Activated CD4-positive, alpha-beta T cell treated with anti-CD3 and anti-CD28 coated beads for 48 hours (primary cell): ENCODE data around the gene DNAJC13.

Experiments used
- DNase-seq: peaks from one replicate; pipeline ENCODE4 v3.0.0-alpha.2; 2020

The DNAJC13 gene

DNA sequence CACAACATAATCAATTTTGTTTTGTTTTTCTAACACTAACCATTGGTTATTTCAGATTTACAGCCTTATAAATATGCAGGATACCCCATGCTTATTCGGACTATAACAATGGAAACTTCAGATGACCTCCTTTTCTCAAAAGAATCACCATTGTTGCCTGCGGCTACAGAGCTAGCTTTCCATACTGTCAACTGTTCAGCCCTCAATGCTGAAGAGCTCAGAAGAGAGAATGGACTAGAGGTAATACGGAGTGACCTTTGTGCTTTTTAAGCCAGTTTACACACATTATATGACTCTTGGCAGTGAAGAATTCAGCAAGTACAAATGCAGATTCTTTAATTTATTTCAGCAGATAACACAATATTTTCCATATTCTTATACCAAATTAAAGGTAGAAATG, 81.8 kb downstream of the DNAJC13 start:
- no peak for DNase-seq

DNA sequence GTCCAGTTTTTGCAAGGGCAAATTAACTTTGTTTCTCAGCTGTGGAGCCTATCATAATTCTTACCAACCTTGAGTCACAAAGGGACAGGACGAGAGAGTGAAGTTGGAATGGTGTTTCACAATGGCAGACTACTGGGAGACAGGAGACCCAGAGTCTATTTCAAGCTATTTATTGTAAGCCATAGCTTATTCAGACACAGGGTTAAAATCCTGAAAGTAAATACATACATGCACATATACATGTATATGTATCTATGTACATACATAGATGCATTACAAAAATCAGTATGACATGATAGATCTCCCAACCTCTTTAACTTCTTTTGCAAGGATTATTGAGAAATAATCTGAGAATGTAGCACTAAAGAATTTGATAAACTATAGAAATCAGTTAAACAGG, 86.3 kb downstream of the DNAJC13 start:
- DNase-seq: no peak

DNA sequence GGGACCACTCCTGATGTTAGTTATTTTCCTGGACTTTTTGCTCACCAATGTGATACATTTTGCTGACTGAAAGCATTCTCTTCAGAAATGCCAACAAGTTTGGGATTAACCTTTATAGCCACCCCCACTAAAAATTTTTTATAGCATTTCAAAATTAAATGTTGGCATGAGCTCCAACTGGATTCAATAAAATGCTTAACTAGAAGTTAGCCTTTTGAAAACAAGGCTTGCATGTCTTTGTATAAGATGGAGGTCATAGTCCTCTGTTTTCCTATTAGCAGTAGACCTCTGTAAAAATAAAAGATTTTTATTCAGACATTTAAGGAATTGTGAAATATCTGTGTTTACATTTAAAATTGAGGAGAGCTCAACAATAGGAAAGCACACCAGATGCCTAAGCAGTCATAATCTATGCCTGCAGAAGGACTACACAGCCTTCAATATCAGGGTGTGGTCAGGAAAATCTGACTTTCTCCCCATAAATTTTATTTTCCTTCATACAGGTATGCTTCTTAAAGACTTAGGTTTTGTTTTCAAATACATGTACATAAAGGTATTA, 87.2 kb downstream of the DNAJC13 start:
- DNase-seq: no peak

DNA sequence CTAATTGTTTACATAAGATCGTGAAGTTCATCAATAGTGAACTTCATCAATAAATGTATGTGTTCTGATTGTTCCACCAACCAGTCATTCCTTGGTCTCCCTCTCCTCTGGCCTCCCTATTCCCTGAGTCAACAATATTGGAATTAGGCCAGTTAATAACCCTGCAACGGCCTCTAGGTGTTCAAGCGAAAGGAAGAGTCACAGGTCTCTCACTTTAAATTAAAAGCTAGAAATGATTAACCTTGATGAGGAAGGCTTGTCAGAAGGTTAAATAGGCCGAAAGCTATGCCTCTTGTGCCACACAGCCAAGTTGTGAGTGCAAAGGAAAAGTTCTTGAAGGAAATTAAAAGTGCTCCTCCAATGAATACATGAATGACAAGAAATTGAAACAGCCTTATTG, 90.4 kb downstream of the DNAJC13 start:
- DNase-seq: no peak

DNA sequence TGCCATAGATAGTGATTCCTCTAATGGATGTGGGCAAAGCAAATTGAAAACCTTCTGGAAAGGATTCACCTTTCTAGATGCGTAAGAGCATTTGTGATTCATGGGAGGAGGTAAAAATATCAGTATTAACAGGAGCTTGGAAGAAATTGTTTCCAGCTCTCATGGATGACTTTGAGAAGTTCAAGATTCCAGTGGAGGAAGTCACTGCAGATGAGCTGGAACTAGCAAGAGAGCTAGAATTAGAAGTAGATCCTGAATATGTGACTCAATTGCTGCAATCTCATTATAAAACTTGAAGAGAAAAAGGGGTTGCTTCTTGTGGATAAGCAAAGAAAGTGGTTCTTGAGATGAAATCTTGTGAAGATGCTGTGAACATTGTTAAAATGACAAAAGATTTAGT, 91.8 kb downstream of the DNAJC13 start:
- no peak for DNase-seq

DNA sequence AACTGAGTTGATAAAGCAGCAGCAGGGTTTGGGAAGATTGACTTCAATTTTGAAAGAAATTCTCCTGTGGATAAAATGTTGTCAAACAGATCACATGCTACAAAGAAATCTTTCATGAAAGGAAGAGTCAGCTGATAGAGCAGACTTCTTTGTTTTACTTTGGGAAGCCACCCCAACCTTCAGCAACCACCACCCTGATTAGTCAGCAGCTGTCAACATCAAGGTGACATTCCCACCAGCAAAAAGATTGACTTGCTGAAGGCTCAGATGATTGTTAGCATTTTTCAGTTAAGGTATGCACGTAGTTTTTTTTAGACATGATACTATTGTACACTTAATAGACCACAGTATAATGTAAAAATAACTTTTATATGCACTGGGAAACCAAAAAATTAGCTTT, 92.2 kb downstream of the DNAJC13 start:
- no peak for DNase-seq

DNA sequence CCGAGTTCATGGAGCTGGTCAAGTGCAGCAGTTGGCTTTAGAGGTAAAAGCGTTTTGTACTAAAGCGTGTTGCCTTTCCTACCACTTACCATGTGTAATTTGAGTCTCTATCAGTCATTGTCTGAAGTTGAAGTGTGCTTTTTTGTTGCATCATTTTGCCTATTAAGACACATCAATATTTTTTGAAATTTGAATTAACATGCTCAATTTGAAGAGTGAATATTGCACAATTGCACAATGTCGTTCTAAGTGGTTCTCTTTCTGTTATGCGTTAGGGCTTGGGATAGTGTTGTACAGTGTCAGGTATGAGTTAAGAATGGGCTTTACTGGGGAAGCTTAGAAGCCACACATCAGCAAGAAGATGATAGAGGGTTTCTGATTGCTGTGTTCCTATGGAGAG, 95.8 kb downstream of the DNAJC13 start:
- no peak for DNase-seq

DNA sequence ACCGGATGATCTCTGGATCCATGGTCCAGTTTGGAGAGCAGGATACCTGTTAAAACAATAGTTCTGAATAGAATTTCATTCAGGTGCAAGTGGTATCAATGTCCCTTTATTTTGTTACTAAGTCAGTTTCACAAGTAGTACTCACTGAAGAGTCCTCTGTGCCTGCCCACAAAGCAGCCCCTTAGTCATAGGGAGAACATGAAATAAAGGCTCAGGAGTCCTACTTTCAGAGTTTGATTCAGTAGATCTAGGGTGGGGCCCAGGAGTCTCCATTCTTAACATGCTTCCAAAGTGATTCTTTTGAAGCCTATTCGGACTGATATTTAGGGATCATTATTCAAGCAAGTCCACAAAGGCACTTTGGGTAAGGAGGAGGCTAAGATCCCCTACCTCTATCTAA, 100.0 kb downstream of the DNAJC13 start:
- DNase-seq: no peak

DNA sequence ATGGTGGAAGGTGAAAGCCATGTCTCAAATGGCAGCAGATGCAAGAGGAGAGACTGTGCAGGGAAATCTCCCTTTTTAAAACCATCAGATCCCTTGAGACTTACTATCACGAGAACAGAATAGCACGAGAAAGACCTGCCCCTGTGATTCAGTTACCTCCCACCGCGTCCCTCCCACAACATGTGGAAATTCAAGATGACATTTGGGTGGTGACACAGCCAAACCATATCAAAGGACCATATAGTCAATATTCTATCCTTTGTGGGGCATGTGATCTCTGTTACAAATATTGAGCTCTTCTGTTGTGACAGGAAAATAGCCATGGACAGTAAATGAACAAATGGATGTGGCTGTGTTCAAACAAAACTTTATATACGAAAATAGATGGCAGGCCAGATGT, 102.6 kb downstream of the DNAJC13 start:
- DNase-seq: peak; percentile 39

DNA sequence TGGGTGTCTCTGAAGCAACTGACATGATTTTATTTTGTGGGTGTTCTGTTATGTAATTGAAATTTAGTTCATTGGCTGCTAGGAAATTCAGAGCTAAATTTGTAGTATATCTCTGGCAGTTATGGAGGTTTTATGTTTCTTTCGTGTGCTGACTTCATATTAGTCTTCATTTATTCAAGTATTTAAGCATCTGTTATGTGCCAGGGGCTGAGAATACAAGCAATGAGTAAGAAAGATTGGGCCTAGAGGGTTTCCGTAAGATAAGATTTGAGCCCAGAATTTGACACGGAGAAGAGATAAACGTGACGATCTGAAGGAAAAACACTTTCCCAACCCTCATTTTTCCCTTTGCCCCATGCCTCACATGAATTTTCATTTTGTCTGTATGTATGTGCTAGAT, 104.6 kb downstream of the DNAJC13 start:
- no peak for DNase-seq

DNA sequence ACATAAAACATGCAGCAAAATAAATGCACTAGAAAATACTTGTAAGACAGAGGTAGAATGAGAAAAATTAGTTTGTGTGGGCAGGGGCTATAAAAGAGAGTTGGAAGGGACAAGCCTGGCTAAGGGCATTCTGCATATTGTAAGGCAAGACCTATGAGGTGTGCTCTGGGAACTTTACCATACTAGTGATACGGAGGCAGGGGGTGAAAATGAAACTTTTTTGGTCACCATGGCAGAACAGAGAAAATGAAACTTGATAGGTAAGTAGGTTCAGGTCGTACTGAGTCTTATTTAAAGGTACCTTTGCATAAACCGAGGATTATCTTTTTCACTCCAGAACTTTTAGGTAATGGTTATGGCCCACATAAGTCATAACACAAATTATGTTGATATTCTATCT, 105.1 kb downstream of the DNAJC13 start:
- DNase-seq: peak; percentile 8

DNA sequence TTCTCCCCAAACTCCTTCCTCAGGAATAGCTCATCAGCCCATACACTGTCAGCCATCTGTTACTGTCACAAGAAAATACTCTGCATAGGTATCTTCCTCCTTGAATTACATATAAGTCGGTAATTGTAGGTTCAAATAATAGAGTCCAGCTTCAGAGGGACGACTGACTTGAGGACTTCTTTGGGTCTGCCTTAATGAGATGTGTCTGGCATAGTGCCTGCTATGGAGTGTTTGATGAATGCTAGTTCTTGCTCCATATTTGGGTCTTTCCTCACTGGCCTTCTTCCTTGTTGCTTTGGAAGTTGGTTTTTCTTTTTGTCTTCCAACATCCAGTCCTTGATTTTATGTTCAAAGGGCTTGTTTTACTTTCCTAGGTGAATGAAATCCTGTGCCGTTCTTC, 113.3 kb downstream of the DNAJC13 start:
- DNase-seq: no peak

DNA sequence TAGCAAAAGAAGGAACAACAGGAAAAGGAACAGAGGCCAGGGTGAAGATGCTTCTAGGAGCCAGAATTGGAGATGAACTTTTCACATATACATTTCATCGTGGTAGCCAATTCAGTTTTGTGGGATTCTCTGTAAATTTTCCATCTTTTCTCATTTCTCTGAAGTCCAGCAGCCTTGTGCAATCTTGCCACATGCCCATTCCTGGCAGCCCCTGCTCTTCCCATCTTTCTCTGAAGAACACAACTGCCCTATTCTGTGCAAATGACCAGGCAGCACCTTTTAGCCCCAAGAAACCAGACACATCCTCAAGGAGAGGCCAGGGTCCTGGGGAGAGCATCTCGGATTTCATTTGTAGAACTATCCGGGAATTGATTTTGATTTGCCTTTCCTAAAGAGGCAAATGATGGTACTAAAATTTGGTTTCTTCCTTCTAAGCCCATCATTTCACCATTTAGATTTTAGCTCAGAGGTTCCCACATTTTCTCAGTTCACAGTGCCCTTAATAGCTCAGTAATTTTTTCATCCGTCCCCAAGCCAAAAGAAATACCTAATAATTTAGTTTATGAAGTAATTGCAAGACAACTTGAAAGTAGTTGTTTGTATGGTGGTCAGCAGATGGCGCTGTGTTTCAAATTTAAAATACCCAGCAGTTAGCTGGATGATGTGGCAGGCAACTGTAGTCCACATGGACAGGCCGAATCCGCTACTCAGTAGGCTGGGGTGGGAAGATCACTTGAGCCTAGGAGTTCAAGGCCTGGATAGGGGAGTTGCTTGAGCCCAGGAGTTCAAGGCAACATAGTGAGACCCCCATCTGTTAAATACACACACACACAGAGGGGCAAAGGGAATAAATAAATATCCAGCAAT, 118.5 kb downstream of the DNAJC13 start:
- DNase-seq: peak; percentile 67

DNA sequence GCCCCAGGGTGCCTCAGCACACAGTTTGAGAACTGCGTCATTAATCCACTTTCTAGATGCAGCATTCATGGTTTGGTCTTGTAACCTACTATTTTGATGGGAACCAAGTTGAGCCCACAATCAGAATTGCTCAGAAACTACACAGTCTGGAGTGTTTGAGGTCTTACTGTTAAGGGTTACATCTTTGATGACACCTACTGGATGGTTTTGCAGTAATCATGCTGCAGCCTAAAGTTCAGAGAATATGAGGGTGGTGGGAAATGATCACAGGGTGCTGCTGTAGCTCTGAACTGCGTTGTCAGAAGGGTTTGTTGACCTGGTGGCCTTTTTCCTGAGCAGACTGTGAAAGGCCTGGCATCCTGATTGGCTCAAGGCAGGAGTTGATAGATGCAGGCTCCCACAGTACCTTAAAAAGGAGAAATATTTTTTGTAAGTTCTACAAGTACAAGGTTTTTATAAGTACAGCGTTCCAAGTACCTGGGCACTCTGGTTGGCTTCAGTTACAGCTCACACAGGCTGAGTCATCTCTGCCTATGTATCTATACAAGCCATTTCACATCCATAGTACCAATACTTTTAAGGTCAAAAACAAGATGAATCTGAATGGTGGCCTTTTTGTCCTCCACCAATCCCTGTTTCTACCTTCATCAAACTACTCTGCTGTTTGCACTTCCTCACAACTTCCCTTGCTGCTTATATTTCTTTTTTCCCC, 119.3 kb downstream of the DNAJC13 start:
- no peak for DNase-seq

DNA sequence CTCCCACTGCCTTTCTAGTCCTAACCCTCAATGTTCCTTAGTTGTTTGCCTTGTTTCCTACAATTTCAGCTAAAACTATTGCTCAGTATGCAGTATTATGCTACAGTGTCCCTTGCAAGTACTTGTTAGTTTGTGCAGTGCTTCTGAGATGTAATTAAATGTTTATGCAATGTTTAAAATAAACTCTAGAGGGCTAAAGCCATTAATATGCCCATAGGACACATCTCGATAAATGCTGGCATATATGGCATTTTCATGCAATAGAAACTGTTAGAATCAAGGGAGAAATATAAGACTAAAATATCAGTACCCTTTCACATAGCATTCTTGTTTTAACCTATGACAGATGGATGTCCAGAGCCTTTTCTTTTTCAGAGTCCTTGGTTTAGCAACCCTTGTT, 120.0 kb downstream of the DNAJC13 start:
- DNase-seq: no peak

DNA sequence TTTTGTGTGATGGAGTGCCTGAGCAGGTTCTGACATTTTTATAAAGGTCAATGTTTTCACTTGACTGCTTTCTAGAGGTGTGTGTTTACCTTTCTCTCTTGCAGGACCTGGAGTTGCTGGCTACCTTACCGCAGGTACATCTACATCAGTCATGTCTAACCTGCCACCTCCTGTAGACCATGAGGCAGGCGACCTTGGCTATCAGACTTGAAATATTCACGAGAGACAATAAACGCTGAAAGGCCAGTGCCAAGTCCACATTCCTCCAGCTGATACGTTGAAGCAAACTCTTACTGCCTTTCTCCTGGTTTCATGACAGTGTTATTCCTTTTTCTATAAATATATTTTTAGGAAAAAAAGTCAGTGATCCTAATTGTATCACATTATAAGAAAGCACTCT, 120.8 kb downstream of the DNAJC13 start:
- DNase-seq: no peak

DNA sequence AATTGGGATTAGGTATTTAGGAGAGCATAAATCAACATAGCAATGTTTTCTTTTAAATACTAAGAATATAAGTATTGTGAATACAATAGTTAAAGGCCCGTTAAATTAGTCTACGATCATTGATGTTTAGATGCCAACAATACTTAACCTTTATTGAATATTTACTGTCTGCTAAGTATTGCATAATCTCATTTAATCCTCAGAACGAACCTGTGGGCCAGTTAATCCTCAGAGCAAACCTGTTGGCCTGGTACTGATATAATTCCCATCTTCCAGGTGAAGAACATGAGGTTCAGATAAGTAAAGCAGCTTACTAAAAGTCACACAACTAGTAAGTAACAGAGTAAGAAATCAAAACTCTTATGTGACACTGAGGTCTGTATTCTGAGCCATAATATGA, 122.4 kb downstream of the DNAJC13 start:
- DNase-seq: no peak

DNA sequence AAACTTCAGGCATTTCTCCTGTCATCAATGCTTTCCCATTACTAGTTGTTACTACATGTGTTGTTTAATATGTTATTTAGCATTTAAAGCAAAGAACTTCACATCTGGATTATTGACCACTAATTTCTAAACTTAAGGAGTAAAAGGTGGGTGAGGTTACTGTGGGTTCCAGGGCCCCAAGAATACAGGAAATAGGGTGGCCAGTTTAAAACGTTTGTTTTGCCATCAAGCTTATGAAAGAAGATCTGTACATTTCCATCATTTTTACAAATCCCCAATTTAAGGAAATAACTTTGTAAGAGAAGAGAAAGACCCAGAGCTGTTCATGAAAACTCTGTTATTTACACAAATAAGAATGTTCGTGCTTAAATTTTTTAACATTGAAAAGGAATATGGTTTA, 125.3 kb downstream of the DNAJC13 start:
- no peak for DNase-seq

DNA sequence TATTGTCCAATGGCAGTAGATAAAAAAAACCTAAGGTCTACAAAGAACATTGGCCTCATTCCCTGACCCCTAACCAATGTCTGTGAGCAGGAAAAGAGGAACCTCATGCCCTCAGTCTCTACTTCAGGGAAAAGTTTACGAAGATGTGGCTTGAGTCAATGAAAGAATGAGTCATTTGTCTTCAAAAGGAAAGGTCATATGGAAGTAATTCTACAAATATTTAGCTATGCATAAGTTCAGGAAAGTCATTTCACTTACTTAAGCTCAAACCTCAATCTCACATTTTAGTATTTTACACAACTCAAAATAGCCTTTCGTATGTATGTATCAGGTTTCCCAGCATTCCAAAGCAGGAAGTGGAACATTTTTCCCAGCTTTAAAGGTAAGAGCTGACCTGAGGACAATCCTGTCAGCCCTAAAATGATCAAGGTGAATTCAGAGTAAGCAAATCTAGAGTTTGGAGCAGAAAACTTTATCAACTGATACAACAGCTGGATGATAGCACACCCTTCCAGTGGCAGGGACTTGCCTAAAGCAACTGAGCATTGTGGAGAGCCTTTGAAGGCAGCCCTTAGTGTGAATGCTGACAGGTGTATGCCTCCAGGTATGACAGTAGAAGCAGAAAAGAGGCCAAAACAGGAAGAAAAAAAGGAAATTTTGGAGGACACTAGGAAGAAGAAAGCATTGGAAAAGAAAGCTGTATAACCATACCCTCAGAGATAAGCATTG, 125.9 kb downstream of the DNAJC13 start:
- DNase-seq: no peak

DNA sequence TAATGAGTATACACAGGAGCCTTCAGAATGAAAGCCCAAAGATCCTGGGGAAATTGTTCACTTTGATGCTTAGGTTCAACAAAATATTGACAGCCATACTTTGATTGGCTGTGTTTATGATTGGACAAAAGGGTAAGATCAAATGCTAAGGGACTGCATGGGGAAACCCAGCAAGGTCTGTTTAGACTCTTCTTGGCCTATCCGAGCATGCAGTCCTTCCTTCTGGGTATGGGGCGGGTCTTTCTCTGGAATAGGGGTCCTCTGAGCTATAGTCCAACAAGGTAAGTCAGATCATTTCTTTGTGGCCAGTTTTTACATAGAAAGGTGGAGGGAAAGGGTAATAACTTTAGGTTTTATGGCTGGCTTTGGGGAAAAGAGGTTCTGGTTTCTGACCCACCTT, 126.8 kb downstream of the DNAJC13 start:
- no peak for DNase-seq

DNA sequence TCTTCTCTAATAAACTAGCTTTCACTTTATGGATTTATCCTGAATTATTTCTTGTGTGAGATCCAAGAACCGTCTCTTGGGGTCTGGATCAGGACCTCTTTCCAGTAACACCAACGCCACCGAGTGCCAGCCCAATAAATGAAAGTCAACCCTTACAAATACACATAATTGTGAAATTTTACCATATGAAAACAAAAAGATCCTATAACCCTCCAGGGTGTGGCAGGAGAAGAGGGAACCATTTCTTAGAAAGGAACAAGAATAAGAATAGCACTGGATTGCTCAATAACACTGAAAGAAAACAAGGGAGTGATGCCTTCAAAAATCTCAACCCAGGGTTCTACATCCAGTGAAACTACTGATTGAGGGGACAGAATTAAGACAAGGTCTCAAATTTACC, 128.2 kb downstream of the DNAJC13 start:
- no peak for DNase-seq

DNA sequence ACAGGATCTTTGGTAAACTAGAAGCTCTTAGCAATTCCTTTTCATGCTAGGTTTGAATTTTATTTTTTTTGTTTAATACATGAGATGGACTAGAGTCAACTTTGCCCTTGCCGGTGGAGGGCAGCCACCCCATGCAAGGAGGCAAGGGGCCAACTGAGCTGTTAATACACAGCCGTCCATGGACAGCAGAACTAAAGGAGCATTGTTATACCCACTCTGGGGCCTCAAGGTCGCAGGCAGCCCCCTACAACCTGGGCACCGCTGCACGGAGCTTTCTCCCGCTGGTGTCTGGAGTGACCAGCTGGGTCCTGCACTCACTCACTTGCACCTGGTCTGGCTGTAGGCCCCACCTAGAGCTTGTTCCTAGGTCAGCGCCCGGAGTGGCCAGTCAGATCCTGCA, 131.9 kb downstream of the DNAJC13 start:
- DNase-seq: no peak

DNA sequence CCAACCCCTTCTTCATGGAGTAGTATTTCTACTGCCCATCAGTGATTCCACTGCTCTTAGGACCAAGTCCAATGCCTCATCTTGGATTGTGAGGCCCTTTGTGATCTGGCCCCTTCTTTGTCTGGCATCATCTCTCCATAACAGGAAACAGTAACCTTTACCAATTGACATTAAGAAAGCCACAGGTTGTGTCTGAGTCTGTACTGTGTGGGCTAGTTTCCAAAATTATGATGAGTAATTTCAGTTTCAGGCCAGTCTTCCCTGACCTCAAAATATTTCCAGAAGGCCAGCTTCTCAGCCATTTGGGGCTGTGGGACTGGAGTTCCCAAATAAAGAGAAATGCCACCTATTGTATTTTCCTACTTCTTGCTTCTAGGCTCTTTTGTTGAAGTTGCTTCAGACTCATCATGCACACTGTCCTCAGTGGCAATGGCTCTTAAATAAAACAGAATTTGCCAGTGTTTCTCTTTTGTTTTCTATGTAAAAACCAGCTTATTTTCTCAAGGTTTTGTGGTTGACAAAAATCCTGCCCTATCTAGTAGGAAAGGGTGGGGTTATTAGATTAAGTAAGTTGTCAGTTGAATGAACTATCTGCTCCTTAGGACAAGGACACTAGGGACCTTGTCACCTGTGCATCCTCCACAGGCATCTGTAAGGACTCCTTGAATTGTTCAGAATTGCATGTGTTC, 132.7 kb downstream of the DNAJC13 start:
- peak; percentile 15 for DNase-seq
